ENCODE measurements around the gene PHACTR3. TPM values are rescaled to one million over a fixed set of nuclear protein-coding genes. Genes with fewer than 3 reads are reported as not detected.

Gene PHACTR3
- polyA plus RNA-seq, 1 donor, result 8.3 TPM

GRCh38 chr20:59696476-59696875 lies 92.1 kb downstream of the PHACTR3 start:
- no peak overlapping the region for H3K4me3 ChIP-seq (ENCODE audit: low read length)
- DNase-seq, result no peak
- no CpG with 5 or more reads among the region's 5 CpGs for WGBS (ENCODE audit: insufficient coverage, low lambda C conversion rate)
- H3K27me3 ChIP-seq (ENCODE audit: control insufficient read depth, insufficient read depth, low read length), result no peaks in the 10 kb centered on the region
- no peaks in the 10 kb centered on the region for H3K4me1 ChIP-seq (ENCODE audit: control insufficient read depth, insufficient read depth, low read length)
- no peaks in the 10 kb centered on the region for H3K36me3 ChIP-seq (ENCODE audit: control insufficient read depth, insufficient read depth, low read length)
- H3K9me3 ChIP-seq (ENCODE audit: control insufficient read depth, low read depth, low read length), result no peaks in the 10 kb centered on the region
- no peak overlapping the region for H3K27ac ChIP-seq (ENCODE audit: low read length)

- no peak for DNase-seq
- Histone ChIP-seq H3K4me1 (ENCODE audit: control insufficient read depth, insufficient read depth, low read length) (no peaks in the 10 kb centered on the region), H3K36me3 (ENCODE audit: control insufficient read depth, insufficient read depth, low read length) (no peaks in the 10 kb centered on the region), H3K4me3 (ENCODE audit: low read length) (no peak overlapping the region), H3K27ac (ENCODE audit: low read length) (no peak overlapping the region), H3K27me3 (ENCODE audit: control insufficient read depth, insufficient read depth, low read length) (no peaks in the 10 kb centered on the region), H3K9me3 (ENCODE audit: control insufficient read depth, low read depth, low read length) (no peaks in the 10 kb centered on the region)
- WGBS (ENCODE audit: insufficient coverage, low lambda C conversion rate), result 100% methylated on average over 1 of the region's 4 CpGs
Observed at GRCh38 chr20:59697068-59697467, 92.7 kb downstream of the PHACTR3 start.

GRCh38 chr20:59698598-59698997 lies 94.3 kb downstream of the PHACTR3 start:
- H3K4me3 ChIP-seq (ENCODE audit: low read length), result no peak overlapping the region
- no peaks in the 10 kb centered on the region for H3K27me3 ChIP-seq (ENCODE audit: control insufficient read depth, insufficient read depth, low read length)
- no peaks in the 10 kb centered on the region for H3K36me3 ChIP-seq (ENCODE audit: control insufficient read depth, insufficient read depth, low read length)
- no peak overlapping the region for H3K27ac ChIP-seq (ENCODE audit: low read length)
- H3K4me1 ChIP-seq (ENCODE audit: control insufficient read depth, insufficient read depth, low read length), result no peaks in the 10 kb centered on the region
- 40% methylated on average over 1 of the region's 1 CpG for WGBS (ENCODE audit: insufficient coverage, low lambda C conversion rate)
- H3K9me3 ChIP-seq (ENCODE audit: control insufficient read depth, low read depth, low read length), result no peaks in the 10 kb centered on the region
- no peak for DNase-seq

GRCh38 chr20:59701236-59701635 lies 96.9 kb downstream of the PHACTR3 start:
- Histone ChIP-seq H3K36me3 (ENCODE audit: control insufficient read depth, insufficient read depth, low read length) (no peaks in the 10 kb centered on the region), H3K4me3 (ENCODE audit: low read length) (no peak overlapping the region), H3K4me1 (ENCODE audit: control insufficient read depth, insufficient read depth, low read length) (no peaks in the 10 kb centered on the region), H3K27me3 (ENCODE audit: control insufficient read depth, insufficient read depth, low read length) (no peaks in the 10 kb centered on the region), H3K9me3 (ENCODE audit: control insufficient read depth, low read depth, low read length) (no peaks in the 10 kb centered on the region), H3K27ac (ENCODE audit: low read length) (no peak overlapping the region)
- no peak for DNase-seq
- no CpG with 5 or more reads among the region's 2 CpGs for WGBS (ENCODE audit: insufficient coverage, low lambda C conversion rate)

- H3K9me3 ChIP-seq (ENCODE audit: control insufficient read depth, low read depth, low read length), result no peaks in the 10 kb centered on the region
- H3K4me3 ChIP-seq (ENCODE audit: low read length), result no peak overlapping the region
- H3K4me1 ChIP-seq (ENCODE audit: control insufficient read depth, insufficient read depth, low read length), result no peaks in the 10 kb centered on the region
- DNase-seq, result no peak
- no peaks in the 10 kb centered on the region for H3K27me3 ChIP-seq (ENCODE audit: control insufficient read depth, insufficient read depth, low read length)
- no peak overlapping the region for H3K27ac ChIP-seq (ENCODE audit: low read length)
- 82% methylated on average over 4 of the region's 5 CpGs for WGBS (ENCODE audit: insufficient coverage, low lambda C conversion rate)
- H3K36me3 ChIP-seq (ENCODE audit: control insufficient read depth, insufficient read depth, low read length), result no peaks in the 10 kb centered on the region
Observed at GRCh38 chr20:59703046-59703445, 98.7 kb downstream of the PHACTR3 start.

GRCh38 chr20:59705651-59706399 lies 101.5 kb downstream of the PHACTR3 start:
- H3K27me3 ChIP-seq (ENCODE audit: control insufficient read depth, insufficient read depth, low read length), result no peaks in the 10 kb centered on the region
- no peak for DNase-seq
- no peaks in the 10 kb centered on the region for H3K9me3 ChIP-seq (ENCODE audit: control insufficient read depth, low read depth, low read length)
- H3K4me1 ChIP-seq (ENCODE audit: control insufficient read depth, insufficient read depth, low read length), result no peaks in the 10 kb centered on the region
- no CpG with 5 or more reads among the region's 5 CpGs for WGBS (ENCODE audit: insufficient coverage, low lambda C conversion rate)
- no peaks in the 10 kb centered on the region for H3K36me3 ChIP-seq (ENCODE audit: control insufficient read depth, insufficient read depth, low read length)
- H3K4me3 ChIP-seq (ENCODE audit: low read length), result no peak overlapping the region
- H3K27ac ChIP-seq (ENCODE audit: low read length), result no peak overlapping the region

- WGBS (ENCODE audit: insufficient coverage, low lambda C conversion rate), result no CpG with 5 or more reads among the region's 1 CpG
- Histone ChIP-seq H3K4me1 (ENCODE audit: control insufficient read depth, insufficient read depth, low read length) (no peaks in the 10 kb centered on the region), H3K36me3 (ENCODE audit: control insufficient read depth, insufficient read depth, low read length) (no peaks in the 10 kb centered on the region), H3K27me3 (ENCODE audit: control insufficient read depth, insufficient read depth, low read length) (no peaks in the 10 kb centered on the region), H3K27ac (ENCODE audit: low read length) (no peak overlapping the region), H3K4me3 (ENCODE audit: low read length) (no peak overlapping the region), H3K9me3 (ENCODE audit: control insufficient read depth, low read depth, low read length) (no peaks in the 10 kb centered on the region)
- DNase-seq, result no peak
Observed at GRCh38 chr20:59706400-59706693, 102.0 kb downstream of the PHACTR3 start.

- Histone ChIP-seq H3K9me3 (ENCODE audit: control insufficient read depth, low read depth, low read length) (no peaks in the 10 kb centered on the region), H3K4me1 (ENCODE audit: control insufficient read depth, insufficient read depth, low read length) (no peaks in the 10 kb centered on the region), H3K27me3 (ENCODE audit: control insufficient read depth, insufficient read depth, low read length) (no peaks in the 10 kb centered on the region), H3K27ac (ENCODE audit: low read length) (no peak overlapping the region), H3K4me3 (ENCODE audit: low read length) (no peak overlapping the region), H3K36me3 (ENCODE audit: control insufficient read depth, insufficient read depth, low read length) (no peaks in the 10 kb centered on the region)
- no peak for DNase-seq
- no CpG with 5 or more reads among the region's 6 CpGs for WGBS (ENCODE audit: insufficient coverage, low lambda C conversion rate)
Observed at GRCh38 chr20:59708326-59708725, 104.0 kb downstream of the PHACTR3 start.

GRCh38 chr20:59709636-59710035 lies 105.3 kb downstream of the PHACTR3 start:
- H3K4me1 ChIP-seq (ENCODE audit: control insufficient read depth, insufficient read depth, low read length), result no peaks in the 10 kb centered on the region
- no peak for DNase-seq
- H3K27me3 ChIP-seq (ENCODE audit: control insufficient read depth, insufficient read depth, low read length), result no peaks in the 10 kb centered on the region
- H3K36me3 ChIP-seq (ENCODE audit: control insufficient read depth, insufficient read depth, low read length), result no peaks in the 10 kb centered on the region
- H3K4me3 ChIP-seq (ENCODE audit: low read length), result no peak overlapping the region
- WGBS (ENCODE audit: insufficient coverage, low lambda C conversion rate), result no CpG with 5 or more reads among the region's 1 CpG
- H3K27ac ChIP-seq (ENCODE audit: low read length), result no peak overlapping the region
- H3K9me3 ChIP-seq (ENCODE audit: control insufficient read depth, low read depth, low read length), result no peaks in the 10 kb centered on the region

- DNase-seq, result no peak
- Histone ChIP-seq H3K27me3 (ENCODE audit: control insufficient read depth, insufficient read depth, low read length) (no peaks in the 10 kb centered on the region), H3K4me3 (ENCODE audit: low read length) (no peak overlapping the region), H3K27ac (ENCODE audit: low read length) (no peak overlapping the region), H3K4me1 (ENCODE audit: control insufficient read depth, insufficient read depth, low read length) (no peaks in the 10 kb centered on the region), H3K36me3 (ENCODE audit: control insufficient read depth, insufficient read depth, low read length) (no peaks in the 10 kb centered on the region), H3K9me3 (ENCODE audit: control insufficient read depth, low read depth, low read length) (no peaks in the 10 kb centered on the region)
Observed at GRCh38 chr20:59718071-59718470, 113.7 kb downstream of the PHACTR3 start.

GRCh38 chr20:59718751-59719150 lies 114.4 kb downstream of the PHACTR3 start:
- Histone ChIP-seq H3K27ac (ENCODE audit: low read length) (no peak overlapping the region), H3K4me1 (ENCODE audit: control insufficient read depth, insufficient read depth, low read length) (no peaks in the 10 kb centered on the region), H3K9me3 (ENCODE audit: control insufficient read depth, low read depth, low read length) (no peaks in the 10 kb centered on the region), H3K36me3 (ENCODE audit: control insufficient read depth, insufficient read depth, low read length) (no peaks in the 10 kb centered on the region), H3K4me3 (ENCODE audit: low read length) (no peak overlapping the region), H3K27me3 (ENCODE audit: control insufficient read depth, insufficient read depth, low read length) (no peaks in the 10 kb centered on the region)
- DNase-seq, result no peak
- WGBS (ENCODE audit: insufficient coverage, low lambda C conversion rate), result no CpG with 5 or more reads among the region's 12 CpGs
